SK-N-SH (cell line): ENCODE measurements around the gene MIXL1. TPM values are rescaled to one million over a fixed set of nuclear protein-coding genes. Genes with fewer than 3 reads are reported as not detected.

Source experiments
- CTCF ChIA-PET: fragments of 300-600, 350-600 bp; formaldehyde crosslinking; extraction: SDS; loops from one replicate; lab custom pipeline; 2021; lab: Yijun Ruan, JAX
- POLR2A ChIA-PET: fragments of 350-600 bp; sonication (Branson Sonifier 250); formaldehyde crosslinking; extraction: SDS; loops from one replicate; lab custom pipeline; 2020; ENCODE audit warnings: antibody characterized with exemption, inconsistent platforms; lab: Yijun Ruan, JAX
- DNase-seq: peaks from one replicate; pipeline ENCODE4 v3.0.0; 2012
- H2AFZ ChIP-seq: fragments of 200-600 bp; sonication (generic); 2 replicates; pipeline ENCODE4 v1.8.1; 2016; ENCODE audit warnings: antibody characterized with exemption, mild to moderate bottlenecking, low read depth
- H3F3A ChIP-seq: fragments of 200-600 bp; sonication (generic); replicated peaks from 2 replicates; pipeline ENCODE3; 2016; ENCODE audit warnings: antibody characterized with exemption, mild to moderate bottlenecking; ENCODE audit not compliant: insufficient read depth
- H3K27ac ChIP-seq, 2 experiments: fragments of 200-500 bp in 1 of 2; fragments of 200-600 bp in 1 of 2; sonication (Bioruptor generic) in 1 of 2; sonication (generic), shearing (Covaris generic) in 1 of 2; 2 replicates each; pipeline versions ENCODE4 v1.5.1 to v1.6.1; 2014 to 2016; ENCODE audit warnings: low read depth in 2 of 2, inconsistent platforms in 1 of 2, low read length in 1 of 2, mild to moderate bottlenecking in 1 of 2, mixed read lengths in 1 of 2
- H3K27me3 ChIP-seq: fragments of 200-600 bp; sonication (generic), shearing (Covaris generic); 2 replicates; pipeline ENCODE4 v1.6.1; 2016; ENCODE audit warnings: mixed run types; ENCODE audit not compliant: insufficient read depth
- H3K36me3 ChIP-seq, 2 experiments: fragments of 200-500 bp in 1 of 2; fragments of 200-600 bp in 1 of 2; sonication (Bioruptor generic) in 1 of 2; sonication (generic) in 1 of 2; replicated peaks in 1 of 2; 2 replicates each; pipeline versions ENCODE3 to v1.5.1; 2014 to 2016; ENCODE audit warnings: low read length in 1 of 2, mild to moderate bottlenecking in 1 of 2; ENCODE audit not compliant: insufficient read depth in 2 of 2, control insufficient read depth in 1 of 2
- H3K4me1 ChIP-seq, 2 experiments: fragments of 200-500 bp in 1 of 2; fragments of 200-600 bp in 1 of 2; sonication (Bioruptor generic) in 1 of 2; sonication (generic), shearing (Covaris generic) in 1 of 2; 2 replicates each; pipeline versions ENCODE4 v1.5.1 to v1.6.1; 2014 to 2016; ENCODE audit warnings: low read depth in 1 of 2, low read length in 1 of 2, mixed run types in 1 of 2; ENCODE audit not compliant: insufficient read depth in 2 of 2, control insufficient read depth in 1 of 2
- H3K4me2 ChIP-seq: fragments of 200-600 bp; sonication (generic), shearing (Covaris generic); 2 replicates; pipeline ENCODE4 v1.6.1; 2017; ENCODE audit warnings: mixed run types
- H3K4me3 ChIP-seq, 2 experiments: fragments of 200-500 bp in 1 of 2; fragments of 200-600 bp in 1 of 2; sonication (Bioruptor generic) in 1 of 2; sonication (generic), shearing (Covaris generic) in 1 of 2; 2 replicates each; pipeline versions ENCODE4 v1.5.1 to v1.8.1; 2014 to 2016; ENCODE audit warnings: low read depth in 2 of 2, inconsistent platforms in 1 of 2, low read length in 1 of 2, mild to moderate bottlenecking in 1 of 2, mixed read lengths in 1 of 2, moderate library complexity in 1 of 2
- H3K79me2 ChIP-seq: fragments of 200-600 bp; sonication (generic); 2 replicates; pipeline ENCODE4 v1.8.1; 2017; ENCODE audit warnings: mild to moderate bottlenecking; ENCODE audit not compliant: insufficient read depth
- H3K9ac ChIP-seq: fragments of 200-600 bp; sonication (generic); 2 replicates; pipeline ENCODE4 v1.6.1; 2017; ENCODE audit warnings: mixed run types
- H3K9me2 ChIP-seq: fragments of 200-600 bp; sonication (generic); 2 replicates; pipeline ENCODE4 v1.6.1; 2017; ENCODE audit warnings: mixed run types
- H3K9me3 ChIP-seq: fragments of 200-600 bp; sonication (generic); 2 replicates; pipeline ENCODE4 v1.6.1; 2017; ENCODE audit warnings: mixed run types, mild to moderate bottlenecking, moderate library complexity
- H4K20me1 ChIP-seq: fragments of 200-600 bp; sonication (generic); 2 replicates; pipeline ENCODE4 v1.6.1; 2017; ENCODE audit warnings: mild to moderate bottlenecking, mixed run types; ENCODE audit not compliant: insufficient read depth
- JUND ChIP-seq: IDR thresholded peaks from 2 replicates; pipeline ENCODE4 v1.4.0; 2012
- MXI1 ChIP-seq: IDR thresholded peaks from 2 replicates; pipeline ENCODE4 v1.6.1; 2012; ENCODE audit warnings: mild to moderate bottlenecking, low read depth, low read length, improper control_type of control experiment
- SMC3 ChIP-seq: IDR thresholded peaks from 2 replicates; pipeline ENCODE4 v1.6.1; 2012; ENCODE audit warnings: low read depth, low read length, improper control_type of control experiment
- YY1 ChIP-seq: IDR thresholded peaks from 2 replicates; pipeline ENCODE4 v1.4.0; 2012; ENCODE audit warnings: low read depth, mild to moderate bottlenecking
- WGBS: methylation state at CpG from one replicate; pipeline ENCODE4 v1.1.6; 2017; ENCODE audit warnings: low lambda C conversion rate; 5-methylcytosine and 5-hydroxymethylcytosine counted together
- polyA plus RNA-seq, 3 experiments: library from polyadenylated mRNA; depleted of rRNA; stranded (reverse); fragments of >200 nt; gene quantifications; 2 replicates each; pipeline ENCODE4 v1.2.3, GENCODE V29; 2012
- TF ChIP-seq, protein P1 (sequence below): fragments of 150-350 bp; IDR thresholded peaks from 2 replicates; pipeline ENCODE4 v1.6.1; 2017; ENCODE audit warnings: antibody characterized with exemption, low read length, low read depth, borderline replicate concordance
- TF ChIP-seq, protein P2 (sequence below): IDR thresholded peaks from 2 replicates; pipeline ENCODE4 v1.4.0; 2012; ENCODE audit warnings: low read depth, borderline replicate concordance
- TF ChIP-seq, protein P3 (sequence below): IDR thresholded peaks from 2 replicates; pipeline ENCODE4 v1.4.0; 2012; ENCODE audit warnings: low read depth, borderline replicate concordance
- TF ChIP-seq, protein P4 (sequence below): IDR thresholded peaks from 2 replicates; pipeline ENCODE4 v1.6.1; 2012; ENCODE audit warnings: mild to moderate bottlenecking, low read depth, low read length, moderate library complexity
- TF ChIP-seq, protein P5 (sequence below): IDR thresholded peaks from 2 replicates; pipeline ENCODE4 v1.4.0; 2012; ENCODE audit warnings: low read depth

MIXL1 gene
- polyA plus RNA-seq, 1 of the 3 experiments (the other 2 are of a cell fraction): 0.03 TPM

DNA sequence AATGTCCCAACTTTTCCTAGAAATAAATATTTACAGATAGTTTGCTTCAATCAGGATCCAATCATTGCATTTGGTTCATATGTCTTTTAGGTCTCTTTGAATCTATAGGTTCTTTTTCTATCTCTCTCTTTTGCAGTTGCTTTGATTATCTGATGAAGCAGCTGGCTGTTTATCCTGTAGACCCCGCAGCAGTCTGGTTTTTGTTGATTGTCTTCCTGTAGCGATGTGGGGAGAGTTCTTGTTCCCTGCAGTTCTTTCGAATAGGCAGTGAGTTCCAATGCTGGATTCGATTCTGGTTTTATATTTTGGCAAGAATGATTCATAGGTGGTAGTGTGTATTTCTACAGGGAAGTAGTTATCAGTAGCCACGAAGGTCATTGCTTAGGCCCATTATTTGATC, 7.4 kb upstream of the MIXL1 start:
- no peak overlapping the region for H3K4me3 ChIP-seq
- no peaks in the 10 kb centered on the region for H3K79me2 ChIP-seq
- peak; percentile 46 for DNase-seq
- H3F3A ChIP-seq: no peaks in the 10 kb centered on the region
- no peaks in the 10 kb centered on the region for H3K27me3 ChIP-seq
- H3K9ac ChIP-seq: no peak overlapping the region
- H2AFZ ChIP-seq: no peak overlapping the region
- H3K9me2 ChIP-seq: no peaks in the 10 kb centered on the region
- CTCF ChIA-PET: interaction anchor here (0.6 to 2.0 kb wide), 3 partner anchors 17 to 91 kb away, joined by 3 to 4 read pairs (median 4); no protein-coding TSS in a partner anchor
- H3K27ac ChIP-seq: no peak overlapping the region
- H4K20me1 ChIP-seq: no peaks in the 10 kb centered on the region
- POLR2A ChIA-PET: no interaction called here
- no peaks in the 10 kb centered on the region; a peak in 1 of 4 replicates for H3K4me1 ChIP-seq
- H3K9me3 ChIP-seq: no peaks in the 10 kb centered on the region
- TF ChIP-seq, protein P1, sequence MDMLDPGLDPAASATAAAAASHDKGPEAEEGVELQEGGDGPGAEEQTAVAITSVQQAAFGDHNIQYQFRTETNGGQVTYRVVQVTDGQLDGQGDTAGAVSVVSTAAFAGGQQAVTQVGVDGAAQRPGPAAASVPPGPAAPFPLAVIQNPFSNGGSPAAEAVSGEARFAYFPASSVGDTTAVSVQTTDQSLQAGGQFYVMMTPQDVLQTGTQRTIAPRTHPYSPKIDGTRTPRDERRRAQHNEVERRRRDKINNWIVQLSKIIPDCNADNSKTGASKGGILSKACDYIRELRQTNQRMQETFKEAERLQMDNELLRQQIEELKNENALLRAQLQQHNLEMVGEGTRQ: no peak
- no peak for TF ChIP-seq JUND
- TF ChIP-seq, protein P2, sequence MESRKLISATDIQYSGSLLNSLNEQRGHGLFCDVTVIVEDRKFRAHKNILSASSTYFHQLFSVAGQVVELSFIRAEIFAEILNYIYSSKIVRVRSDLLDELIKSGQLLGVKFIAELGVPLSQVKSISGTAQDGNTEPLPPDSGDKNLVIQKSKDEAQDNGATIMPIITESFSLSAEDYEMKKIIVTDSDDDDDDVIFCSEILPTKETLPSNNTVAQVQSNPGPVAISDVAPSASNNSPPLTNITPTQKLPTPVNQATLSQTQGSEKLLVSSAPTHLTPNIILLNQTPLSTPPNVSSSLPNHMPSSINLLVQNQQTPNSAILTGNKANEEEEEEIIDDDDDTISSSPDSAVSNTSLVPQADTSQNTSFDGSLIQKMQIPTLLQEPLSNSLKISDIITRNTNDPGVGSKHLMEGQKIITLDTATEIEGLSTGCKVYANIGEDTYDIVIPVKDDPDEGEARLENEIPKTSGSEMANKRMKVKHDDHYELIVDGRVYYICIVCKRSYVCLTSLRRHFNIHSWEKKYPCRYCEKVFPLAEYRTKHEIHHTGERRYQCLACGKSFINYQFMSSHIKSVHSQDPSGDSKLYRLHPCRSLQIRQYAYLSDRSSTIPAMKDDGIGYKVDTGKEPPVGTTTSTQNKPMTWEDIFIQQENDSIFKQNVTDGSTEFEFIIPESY: no peak
- no peak for TF ChIP-seq MXI1
- TF ChIP-seq SMC3: no peak
- TF ChIP-seq YY1: no peak
- TF ChIP-seq, protein P3, sequence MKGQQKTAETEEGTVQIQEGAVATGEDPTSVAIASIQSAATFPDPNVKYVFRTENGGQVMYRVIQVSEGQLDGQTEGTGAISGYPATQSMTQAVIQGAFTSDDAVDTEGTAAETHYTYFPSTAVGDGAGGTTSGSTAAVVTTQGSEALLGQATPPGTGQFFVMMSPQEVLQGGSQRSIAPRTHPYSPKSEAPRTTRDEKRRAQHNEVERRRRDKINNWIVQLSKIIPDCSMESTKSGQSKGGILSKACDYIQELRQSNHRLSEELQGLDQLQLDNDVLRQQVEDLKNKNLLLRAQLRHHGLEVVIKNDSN: no peak
- TF ChIP-seq, protein P4, sequence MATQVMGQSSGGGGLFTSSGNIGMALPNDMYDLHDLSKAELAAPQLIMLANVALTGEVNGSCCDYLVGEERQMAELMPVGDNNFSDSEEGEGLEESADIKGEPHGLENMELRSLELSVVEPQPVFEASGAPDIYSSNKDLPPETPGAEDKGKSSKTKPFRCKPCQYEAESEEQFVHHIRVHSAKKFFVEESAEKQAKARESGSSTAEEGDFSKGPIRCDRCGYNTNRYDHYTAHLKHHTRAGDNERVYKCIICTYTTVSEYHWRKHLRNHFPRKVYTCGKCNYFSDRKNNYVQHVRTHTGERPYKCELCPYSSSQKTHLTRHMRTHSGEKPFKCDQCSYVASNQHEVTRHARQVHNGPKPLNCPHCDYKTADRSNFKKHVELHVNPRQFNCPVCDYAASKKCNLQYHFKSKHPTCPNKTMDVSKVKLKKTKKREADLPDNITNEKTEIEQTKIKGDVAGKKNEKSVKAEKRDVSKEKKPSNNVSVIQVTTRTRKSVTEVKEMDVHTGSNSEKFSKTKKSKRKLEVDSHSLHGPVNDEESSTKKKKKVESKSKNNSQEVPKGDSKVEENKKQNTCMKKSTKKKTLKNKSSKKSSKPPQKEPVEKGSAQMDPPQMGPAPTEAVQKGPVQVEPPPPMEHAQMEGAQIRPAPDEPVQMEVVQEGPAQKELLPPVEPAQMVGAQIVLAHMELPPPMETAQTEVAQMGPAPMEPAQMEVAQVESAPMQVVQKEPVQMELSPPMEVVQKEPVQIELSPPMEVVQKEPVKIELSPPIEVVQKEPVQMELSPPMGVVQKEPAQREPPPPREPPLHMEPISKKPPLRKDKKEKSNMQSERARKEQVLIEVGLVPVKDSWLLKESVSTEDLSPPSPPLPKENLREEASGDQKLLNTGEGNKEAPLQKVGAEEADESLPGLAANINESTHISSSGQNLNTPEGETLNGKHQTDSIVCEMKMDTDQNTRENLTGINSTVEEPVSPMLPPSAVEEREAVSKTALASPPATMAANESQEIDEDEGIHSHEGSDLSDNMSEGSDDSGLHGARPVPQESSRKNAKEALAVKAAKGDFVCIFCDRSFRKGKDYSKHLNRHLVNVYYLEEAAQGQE: no peak
- TF ChIP-seq, protein P5, sequence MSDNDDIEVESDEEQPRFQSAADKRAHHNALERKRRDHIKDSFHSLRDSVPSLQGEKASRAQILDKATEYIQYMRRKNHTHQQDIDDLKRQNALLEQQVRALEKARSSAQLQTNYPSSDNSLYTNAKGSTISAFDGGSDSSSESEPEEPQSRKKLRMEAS: no peak
- 27% methylated on average over 5 of the region's 5 CpGs for WGBS
- no peaks in the 10 kb centered on the region for H3K36me3 ChIP-seq
- H3K4me2 ChIP-seq: no peak overlapping the region
